HCT116 (cell line): ENCODE data around the gene EPS8.

Experiments
- CEBPB ChIP-seq: IDR thresholded peaks from 2 replicates; pipeline ENCODE4 v1.6.1; 2012; ENCODE audit warnings: low read depth
- CTCF ChIP-seq, 3 experiments: fragments of 200-600 bp in 1 of 3; sonication (generic) in 1 of 3; IDR thresholded peaks in 2 of 3; conservative IDR thresholded peaks in 1 of 3; 2 replicates each; pipeline ENCODE4 v1.5.1; 2012 to 2017; ENCODE audit warnings: low read depth in 2 of 3, low read length in 2 of 3, antibody characterized with exemption in 1 of 3, borderline replicate concordance in 1 of 3, control low read depth in 1 of 3, mild to moderate bottlenecking in 1 of 3, mixed read lengths in 1 of 3, mixed run types in 1 of 3, moderate library complexity in 1 of 3; ENCODE audit not compliant: insufficient read depth in 1 of 3
- EGR1 ChIP-seq: IDR thresholded peaks from 2 replicates; pipeline ENCODE4 v1.6.1; 2012; ENCODE audit warnings: low read depth
- EZH2phosphoT487 ChIP-seq: fragments of 200-600 bp; IDR thresholded peaks from 2 replicates; pipeline ENCODE4 v1.6.1; 2018; ENCODE audit warnings: antibody characterized with exemption, borderline replicate concordance
- POLR2A ChIP-seq: IDR thresholded peaks from 2 replicates; pipeline ENCODE4 v1.7.0; 2011; ENCODE audit warnings: borderline replicate concordance; ENCODE audit not compliant: insufficient read depth, insufficient read length; ENCODE audit errors: extremely low read depth
- SIN3A ChIP-seq: IDR thresholded peaks from 2 replicates; pipeline ENCODE4 v1.6.1; 2012; ENCODE audit warnings: low read depth
- YY1 ChIP-seq: IDR thresholded peaks from 2 replicates; pipeline ENCODE4 v1.6.1; 2011; ENCODE audit warnings: low read length, low read depth, moderate library complexity, mild to moderate bottlenecking; ENCODE audit not compliant: insufficient replicate concordance; ENCODE audit errors: extremely low read depth
- TF ChIP-seq, protein P1 (sequence below): IDR thresholded peaks from 2 replicates; pipeline ENCODE4 v1.6.1; 2012
- TF ChIP-seq, protein P2 (sequence below): IDR thresholded peaks from 2 replicates; pipeline ENCODE4 v1.6.1; 2012; ENCODE audit warnings: low read depth

- TF ChIP-seq EGR1 (no peak), CTCF (IDR thresholded peaks at IDR 0.05 in 2 of 3, conservative IDR thresholded peaks at IDR 0.05 in 1 of 3; ENCODE audit: borderline replicate concordance in 1 of 3, insufficient read depth in 1 of 3, low read depth in 2 of 3, low read length in 2 of 3) (no peak), POLR2A (no peak), EZH2phosphoT487 (no peak), YY1 (no peak), CEBPB (no peak), SIN3A (no peak)
- TF ChIP-seq, protein P1, sequence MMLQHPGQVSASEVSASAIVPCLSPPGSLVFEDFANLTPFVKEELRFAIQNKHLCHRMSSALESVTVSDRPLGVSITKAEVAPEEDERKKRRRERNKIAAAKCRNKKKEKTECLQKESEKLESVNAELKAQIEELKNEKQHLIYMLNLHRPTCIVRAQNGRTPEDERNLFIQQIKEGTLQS = no peak
- TF ChIP-seq, protein P2, sequence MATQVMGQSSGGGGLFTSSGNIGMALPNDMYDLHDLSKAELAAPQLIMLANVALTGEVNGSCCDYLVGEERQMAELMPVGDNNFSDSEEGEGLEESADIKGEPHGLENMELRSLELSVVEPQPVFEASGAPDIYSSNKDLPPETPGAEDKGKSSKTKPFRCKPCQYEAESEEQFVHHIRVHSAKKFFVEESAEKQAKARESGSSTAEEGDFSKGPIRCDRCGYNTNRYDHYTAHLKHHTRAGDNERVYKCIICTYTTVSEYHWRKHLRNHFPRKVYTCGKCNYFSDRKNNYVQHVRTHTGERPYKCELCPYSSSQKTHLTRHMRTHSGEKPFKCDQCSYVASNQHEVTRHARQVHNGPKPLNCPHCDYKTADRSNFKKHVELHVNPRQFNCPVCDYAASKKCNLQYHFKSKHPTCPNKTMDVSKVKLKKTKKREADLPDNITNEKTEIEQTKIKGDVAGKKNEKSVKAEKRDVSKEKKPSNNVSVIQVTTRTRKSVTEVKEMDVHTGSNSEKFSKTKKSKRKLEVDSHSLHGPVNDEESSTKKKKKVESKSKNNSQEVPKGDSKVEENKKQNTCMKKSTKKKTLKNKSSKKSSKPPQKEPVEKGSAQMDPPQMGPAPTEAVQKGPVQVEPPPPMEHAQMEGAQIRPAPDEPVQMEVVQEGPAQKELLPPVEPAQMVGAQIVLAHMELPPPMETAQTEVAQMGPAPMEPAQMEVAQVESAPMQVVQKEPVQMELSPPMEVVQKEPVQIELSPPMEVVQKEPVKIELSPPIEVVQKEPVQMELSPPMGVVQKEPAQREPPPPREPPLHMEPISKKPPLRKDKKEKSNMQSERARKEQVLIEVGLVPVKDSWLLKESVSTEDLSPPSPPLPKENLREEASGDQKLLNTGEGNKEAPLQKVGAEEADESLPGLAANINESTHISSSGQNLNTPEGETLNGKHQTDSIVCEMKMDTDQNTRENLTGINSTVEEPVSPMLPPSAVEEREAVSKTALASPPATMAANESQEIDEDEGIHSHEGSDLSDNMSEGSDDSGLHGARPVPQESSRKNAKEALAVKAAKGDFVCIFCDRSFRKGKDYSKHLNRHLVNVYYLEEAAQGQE = no peak
Measured at GRCh38 chr12:15698377-15698871, 90.8 kb downstream of the EPS8 start.
